VCaP (cell line): ENCODE results near the gene OXSM.

Experiments used
- H3K27ac ChIP-seq: fragments of 450-650 bp; 2 replicates; pipeline ENCODE4 v1.5.1; 2017
- TF ChIP-seq, protein P1 (sequence below): fragments of 450-650 bp; conservative IDR thresholded peaks from 2 replicates; pipeline ENCODE4 v1.5.1; 2017; ENCODE audit warnings: mild to moderate bottlenecking, moderate library complexity

OXSM gene

DNA sequence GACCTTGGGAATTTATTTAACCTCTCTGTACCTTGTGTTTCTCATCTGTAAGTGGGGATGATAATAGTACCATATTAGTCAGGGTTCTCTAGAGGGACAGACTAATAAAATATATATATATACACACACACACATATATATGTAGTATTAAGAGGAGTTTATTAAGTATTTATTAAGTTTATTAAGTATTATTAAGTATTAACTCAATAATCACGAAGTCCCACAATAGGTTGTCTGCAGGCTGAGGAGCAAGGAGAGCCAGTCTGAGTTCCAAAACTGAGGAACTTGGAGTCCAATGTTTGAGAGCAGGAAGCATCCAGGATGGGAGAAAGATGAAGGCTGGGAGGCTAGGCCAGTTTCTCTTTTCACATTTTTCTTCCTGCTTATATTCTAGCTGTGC lies 14.8 kb downstream of the OXSM start:
- TF ChIP-seq, protein P1, sequence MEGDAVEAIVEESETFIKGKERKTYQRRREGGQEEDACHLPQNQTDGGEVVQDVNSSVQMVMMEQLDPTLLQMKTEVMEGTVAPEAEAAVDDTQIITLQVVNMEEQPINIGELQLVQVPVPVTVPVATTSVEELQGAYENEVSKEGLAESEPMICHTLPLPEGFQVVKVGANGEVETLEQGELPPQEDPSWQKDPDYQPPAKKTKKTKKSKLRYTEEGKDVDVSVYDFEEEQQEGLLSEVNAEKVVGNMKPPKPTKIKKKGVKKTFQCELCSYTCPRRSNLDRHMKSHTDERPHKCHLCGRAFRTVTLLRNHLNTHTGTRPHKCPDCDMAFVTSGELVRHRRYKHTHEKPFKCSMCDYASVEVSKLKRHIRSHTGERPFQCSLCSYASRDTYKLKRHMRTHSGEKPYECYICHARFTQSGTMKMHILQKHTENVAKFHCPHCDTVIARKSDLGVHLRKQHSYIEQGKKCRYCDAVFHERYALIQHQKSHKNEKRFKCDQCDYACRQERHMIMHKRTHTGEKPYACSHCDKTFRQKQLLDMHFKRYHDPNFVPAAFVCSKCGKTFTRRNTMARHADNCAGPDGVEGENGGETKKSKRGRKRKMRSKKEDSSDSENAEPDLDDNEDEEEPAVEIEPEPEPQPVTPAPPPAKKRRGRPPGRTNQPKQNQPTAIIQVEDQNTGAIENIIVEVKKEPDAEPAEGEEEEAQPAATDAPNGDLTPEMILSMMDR = no peak

DNA sequence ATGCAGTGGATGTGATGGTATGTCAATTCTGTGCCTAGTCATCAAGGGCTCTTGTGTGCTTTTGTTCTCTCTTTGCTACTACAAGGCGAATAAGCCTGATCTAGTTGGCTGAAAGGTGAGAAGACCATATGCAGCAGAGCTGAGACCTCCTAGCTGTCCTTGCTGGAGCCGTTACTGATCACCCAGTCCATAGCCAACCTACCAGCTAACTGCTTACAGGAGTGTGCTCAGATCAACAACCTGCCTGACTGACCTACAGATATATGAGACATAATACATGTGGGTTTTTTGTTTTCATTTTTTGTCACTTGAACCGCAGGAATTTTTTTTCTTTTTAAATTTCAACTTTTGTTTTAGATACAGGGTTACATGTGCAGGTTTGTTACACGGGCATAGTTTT lies 22.8 kb downstream of the OXSM start:
- TF ChIP-seq, protein P1 = no peak
- no peak overlapping the region for H3K27ac ChIP-seq

More for the DNA sequence above, 14.8 kb downstream of the OXSM start:
- H3K27ac ChIP-seq = no peak overlapping the region

DNA sequence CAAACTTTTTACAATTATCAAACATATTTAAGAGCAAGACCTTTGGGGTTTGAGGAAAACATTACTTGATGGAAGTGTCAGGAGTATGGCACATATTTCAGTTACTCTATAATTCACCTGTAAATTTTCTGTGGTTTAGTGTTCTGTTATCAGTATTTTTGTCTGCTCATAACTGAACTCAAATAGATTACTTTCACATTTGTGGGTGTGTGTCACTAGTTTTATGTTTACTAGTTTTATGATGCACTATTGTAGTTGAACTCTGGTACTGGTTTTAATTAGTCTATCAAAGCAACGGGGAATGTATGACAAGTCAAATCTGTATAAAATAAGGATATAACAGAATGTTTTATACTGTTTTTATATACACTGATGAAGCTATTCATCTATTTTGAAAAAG lies 27.2 kb downstream of the OXSM start:
- TF ChIP-seq, protein P1 = no peak
- no peak overlapping the region for H3K27ac ChIP-seq

DNA sequence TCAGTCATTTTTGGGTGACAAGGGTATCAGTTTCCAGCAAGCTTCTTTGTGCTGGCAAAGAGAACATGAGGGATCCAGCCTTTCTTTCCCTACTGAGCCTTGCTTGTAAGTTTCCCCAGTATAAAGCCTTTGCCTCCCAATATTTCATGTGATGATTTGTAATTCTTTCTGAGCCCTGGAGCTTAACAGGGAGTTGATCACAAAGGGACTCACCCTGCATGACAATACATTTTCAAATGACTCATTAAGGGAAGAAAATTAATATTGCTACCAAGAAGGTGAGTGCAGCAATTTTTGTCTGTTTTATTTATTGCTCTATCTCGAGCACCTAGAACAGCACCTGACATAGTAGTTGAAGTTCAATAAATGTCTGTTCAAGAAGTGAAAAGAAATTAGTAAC lies 27.7 kb downstream of the OXSM start:
- no peak overlapping the region for H3K27ac ChIP-seq
- TF ChIP-seq, protein P1 = no peak

DNA sequence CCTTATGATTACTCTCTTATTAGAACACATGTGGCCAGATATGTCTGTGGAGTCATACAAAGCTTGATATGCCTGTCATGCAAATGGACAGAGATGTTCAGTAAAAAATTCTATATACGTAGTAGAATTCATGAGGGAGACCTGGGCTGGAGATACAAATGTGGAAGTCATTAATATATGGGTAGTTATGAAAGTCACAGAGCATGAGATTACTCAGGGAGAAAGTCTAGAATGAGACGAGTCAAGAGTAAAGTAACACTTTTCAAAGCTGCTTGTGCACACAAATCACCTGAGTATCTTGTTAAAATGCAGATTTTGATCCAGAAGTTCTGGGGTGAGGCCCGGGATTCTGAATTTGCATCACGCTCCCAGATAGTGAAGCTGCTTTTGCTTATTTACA lies 28.4 kb downstream of the OXSM start:
- no peak overlapping the region for H3K27ac ChIP-seq
- TF ChIP-seq, protein P1 = no peak

DNA sequence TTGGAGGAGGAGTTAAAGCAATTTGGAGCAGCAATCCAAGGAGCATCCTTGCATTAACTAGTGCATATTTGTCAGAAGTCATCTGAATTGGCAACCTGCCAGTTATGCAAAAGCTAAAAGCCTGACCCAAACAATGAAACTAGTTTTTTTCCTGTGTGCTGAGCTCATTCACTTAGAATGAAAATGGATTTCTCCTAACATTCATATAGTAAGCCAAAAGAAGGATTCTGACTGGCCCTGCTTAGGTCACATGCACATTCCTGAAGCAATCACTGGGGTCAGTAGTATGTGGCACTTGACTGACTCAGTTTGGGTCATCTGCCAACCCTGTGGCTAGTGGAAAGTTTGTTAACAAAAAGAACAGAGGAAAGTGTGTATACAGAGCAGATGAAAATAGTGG lies 30.5 kb downstream of the OXSM start:
- TF ChIP-seq, protein P1 = no peak
- no peak overlapping the region for H3K27ac ChIP-seq

DNA sequence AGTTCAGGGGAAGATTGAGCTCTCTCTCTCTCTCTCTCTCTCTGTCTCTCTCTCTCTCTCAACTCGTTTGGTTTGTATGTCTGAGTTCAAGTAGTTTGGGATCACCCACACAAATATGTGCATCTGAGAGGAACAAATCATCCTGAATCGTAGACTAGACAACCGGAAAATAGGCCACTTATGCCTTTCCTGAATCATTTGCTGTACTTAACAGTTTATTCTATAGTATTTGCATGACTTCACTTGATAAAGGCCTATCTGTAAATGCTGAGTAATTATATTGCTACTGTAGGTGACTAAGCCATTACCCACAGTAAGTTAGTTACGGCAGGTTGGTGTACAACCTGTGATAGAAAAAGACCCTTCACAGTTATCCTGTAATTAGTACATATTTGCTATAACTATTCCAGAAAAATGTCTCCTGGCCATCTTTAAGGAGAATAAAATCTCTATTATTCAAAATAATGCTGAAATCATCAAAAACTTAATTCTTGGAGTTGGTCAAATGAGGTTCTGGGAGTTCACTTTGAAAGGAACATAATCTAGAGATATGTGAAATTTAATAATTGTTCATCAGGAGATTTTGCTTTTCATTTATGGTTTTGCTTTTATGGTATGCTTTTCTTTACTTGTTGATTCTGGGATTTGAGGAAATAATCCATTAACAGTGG lies 31.1 kb downstream of the OXSM start:
- TF ChIP-seq, protein P1 = no peak
- H3K27ac ChIP-seq = no peak overlapping the region
